ENCODE data around the gene ZMAT2.
"Not testable (repeated sequence)": the region's sequence is repeated elsewhere in the genome, so short reads cannot be mapped to it uniquely, and the experiment has no call there.

Gene ZMAT2, protein sequence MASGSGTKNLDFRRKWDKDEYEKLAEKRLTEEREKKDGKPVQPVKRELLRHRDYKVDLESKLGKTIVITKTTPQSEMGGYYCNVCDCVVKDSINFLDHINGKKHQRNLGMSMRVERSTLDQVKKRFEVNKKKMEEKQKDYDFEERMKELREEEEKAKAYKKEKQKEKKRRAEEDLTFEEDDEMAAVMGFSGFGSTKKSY

DNA sequence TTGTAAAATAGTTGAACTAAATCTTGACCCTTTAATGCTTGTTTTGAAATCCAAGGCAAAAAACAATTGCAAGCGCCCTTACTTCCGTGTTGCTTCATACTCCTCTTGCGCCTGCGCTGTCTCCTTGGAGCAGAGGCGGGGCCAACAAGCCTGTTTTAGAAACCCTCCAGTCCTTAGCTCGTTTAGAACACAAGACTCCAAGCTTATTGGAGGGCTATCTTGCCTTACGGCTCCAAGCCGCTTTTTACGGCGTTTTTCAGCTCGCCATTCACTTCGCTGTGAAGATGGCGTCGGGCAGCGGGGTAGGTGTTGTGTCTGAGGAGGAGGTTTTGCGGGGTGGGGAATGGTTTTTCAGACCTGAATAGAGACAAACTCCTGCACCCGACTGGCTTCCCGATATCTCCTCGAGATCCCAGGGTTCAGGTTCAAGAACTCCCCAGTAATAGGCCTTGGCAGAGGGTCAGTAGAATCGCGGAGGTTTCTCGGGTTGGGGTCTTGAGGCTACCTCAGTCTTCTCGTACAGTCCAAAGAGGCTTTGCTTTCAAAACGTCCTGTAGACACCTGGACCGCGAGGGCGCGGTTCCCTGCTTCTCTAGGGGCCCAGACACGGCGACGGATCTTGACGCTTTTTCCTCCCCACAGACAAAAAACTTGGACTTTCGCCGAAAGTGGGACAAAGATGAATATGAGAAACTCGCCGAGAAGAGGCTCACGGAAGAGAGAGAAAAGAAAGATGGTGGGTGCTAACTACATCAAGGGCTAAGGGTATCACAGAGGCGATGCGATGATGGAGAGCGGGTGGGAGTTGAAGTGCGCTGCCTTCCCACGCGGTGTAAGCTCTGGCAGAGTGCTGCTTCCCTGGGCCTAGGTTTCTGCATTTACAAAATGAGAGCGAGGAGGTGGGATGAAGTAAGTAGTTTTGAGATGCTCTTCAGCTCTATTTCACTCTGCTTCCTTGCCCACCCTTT lies at the start of gene ZMAT2:
ZMAT2 (plus strand) TSS at position 271 of the 968 bp plus-strand sequence; CDS start at position 285, 14 bp downstream.
- peak; percentile 99 for DNase-seq (ENCODE audit: low read depth)

DNA sequence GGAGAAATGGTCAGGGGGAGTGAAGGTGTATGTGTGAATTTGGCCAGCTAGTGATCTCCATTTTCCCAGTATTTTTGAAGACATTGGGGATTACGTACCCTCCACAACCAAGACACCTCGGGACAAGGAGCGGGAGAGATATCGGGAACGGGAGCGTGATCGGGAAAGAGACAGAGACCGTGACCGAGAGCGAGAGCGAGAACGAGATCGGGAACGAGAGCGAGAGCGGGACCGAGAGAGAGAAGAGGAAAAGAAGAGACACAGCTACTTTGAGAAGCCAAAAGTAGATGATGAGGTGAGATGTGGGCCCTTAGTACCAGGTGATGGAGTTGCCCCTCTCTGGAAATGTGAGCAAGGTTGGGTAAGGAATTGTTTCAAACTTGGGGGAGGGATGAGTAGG lies 41.4 kb upstream of the ZMAT2 start:
- no peak for DNase-seq (ENCODE audit: low read depth)

DNA sequence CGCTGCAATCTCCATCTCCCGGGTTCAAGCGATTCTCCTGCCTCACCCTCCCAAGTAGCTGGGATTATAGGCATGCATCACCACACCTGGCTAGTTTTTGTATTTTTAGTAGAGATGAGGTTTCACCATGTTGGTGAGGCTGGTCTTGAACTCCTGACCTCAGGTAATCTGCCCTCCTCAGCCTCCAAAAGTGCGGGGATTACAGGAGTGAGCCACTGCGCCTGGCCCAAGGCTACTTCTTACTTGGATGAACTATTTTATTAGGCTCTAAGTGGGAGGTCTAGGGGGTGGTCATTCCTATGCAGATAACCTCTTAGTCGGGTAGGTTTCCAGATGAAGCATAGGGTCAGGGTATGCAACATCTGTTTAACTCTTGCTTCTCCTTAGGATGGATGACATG lies 39.9 kb upstream of the ZMAT2 start:
- DNase-seq (ENCODE audit: low read depth) = not testable (repeated sequence)

DNA sequence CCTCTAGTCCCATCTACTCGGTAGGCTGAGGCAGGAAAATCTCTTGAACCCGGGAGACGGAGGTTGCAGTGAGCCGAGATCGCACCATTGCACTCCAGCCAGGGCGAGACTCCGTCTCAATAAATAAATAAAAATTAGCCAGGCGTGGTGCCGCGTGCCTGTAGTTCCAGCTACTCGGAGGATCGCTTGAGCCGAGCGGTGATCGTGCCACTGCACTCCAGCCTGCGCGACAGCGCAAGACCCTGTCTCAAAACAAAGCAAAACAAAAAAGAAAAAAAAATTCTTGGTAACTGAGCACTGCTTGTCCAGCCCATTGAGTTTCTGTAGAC lies 36.3 kb upstream of the ZMAT2 start:
- DNase-seq (ENCODE audit: low read depth) = no peak

DNA sequence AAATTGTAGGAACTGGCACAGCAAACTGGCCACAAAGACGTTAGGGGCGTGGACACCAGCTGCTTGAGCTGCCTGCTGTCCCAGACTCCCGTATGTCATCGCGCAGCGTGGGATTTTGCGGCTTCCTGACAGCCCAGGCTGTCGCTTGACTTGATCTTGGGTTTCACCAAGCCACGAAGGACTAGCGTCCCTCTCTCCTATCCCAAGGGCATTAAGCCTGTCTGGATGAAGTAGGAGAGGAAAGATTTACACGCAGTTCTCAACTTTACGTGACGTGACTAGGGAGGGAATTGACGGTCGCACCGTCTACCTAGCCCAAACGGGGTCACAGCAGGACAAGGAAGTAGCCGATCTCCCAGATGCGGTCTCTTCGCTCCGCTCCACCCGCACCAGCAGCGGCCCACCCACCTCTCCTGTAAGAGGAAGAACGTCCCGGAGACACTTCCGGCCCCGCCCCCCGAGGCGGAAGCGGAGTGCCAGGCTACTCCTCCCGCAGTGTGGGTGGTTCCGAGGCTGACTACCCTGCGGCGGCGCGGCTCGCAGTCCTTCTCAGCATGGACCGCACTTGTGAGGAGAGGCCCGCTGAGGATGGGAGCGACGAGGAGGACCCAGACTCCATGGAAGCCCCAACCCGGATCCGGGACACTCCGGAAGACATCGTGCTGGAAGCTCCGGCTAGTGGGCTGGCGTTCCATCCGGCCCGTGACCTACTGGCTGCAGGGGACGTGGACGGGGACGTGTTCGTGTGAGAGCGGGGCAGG lies 35.7 kb upstream of the ZMAT2 start, which contains the start of gene WDR55:
WDR55 (plus strand) TSS at position 546 of the 761 bp plus-strand sequence; CDS start at position 555, 9 bp downstream.
- peak; percentile 85 for DNase-seq (ENCODE audit: low read depth)

DNA sequence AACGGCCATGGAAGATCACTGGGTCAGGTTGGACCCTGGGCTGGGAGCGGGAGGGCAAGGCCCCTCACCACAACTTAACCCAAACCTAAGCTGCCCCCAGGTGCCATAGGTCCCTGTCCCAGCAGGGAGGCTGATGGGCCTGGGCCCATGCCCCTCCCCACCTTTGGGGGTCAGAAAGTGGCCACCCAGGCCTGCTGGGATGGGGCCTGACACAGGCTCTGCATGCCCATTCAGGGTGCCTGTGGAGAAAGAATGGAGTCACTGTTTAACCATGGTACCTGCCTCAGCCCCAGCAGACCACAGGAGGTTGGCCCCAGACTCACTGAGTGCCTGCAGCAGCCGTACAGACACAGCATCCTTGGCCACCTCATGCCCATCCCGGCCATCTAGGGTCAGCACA lies 29.2 kb upstream of the ZMAT2 start:
- DNase-seq (ENCODE audit: low read depth) = not testable (repeated sequence)

DNA sequence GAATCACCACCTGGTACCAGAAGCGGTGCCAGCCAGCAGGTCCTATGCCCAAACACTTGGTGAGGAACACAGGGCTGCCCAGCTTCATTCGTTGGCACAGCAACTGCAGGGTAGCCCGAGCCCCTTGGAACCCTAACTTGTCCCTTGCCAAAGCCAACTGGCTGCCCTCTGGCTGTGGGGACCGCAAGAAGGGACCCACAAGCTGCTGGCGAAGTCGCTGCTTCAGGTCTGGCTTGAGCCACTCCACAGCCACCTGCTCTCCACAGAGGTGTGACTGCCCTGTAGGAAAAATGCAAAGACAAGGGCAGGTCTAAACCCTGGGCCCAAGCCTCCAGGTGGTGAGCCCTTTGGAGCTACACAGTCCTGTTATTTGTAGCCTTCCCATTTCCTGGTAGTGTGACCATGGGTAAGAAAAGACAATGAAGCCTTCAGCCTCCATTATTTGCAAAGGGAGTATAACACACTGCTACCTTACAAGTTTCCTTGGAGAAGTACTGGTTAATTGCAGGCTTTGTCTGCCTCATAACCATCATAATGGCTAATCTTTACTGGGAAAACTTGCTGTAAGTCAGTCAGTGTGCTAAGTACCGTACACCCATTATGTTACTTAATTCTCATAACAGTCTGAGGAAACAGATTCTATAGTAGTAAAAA lies 28.6 kb upstream of the ZMAT2 start:
- no peak for DNase-seq (ENCODE audit: low read depth)

DNA sequence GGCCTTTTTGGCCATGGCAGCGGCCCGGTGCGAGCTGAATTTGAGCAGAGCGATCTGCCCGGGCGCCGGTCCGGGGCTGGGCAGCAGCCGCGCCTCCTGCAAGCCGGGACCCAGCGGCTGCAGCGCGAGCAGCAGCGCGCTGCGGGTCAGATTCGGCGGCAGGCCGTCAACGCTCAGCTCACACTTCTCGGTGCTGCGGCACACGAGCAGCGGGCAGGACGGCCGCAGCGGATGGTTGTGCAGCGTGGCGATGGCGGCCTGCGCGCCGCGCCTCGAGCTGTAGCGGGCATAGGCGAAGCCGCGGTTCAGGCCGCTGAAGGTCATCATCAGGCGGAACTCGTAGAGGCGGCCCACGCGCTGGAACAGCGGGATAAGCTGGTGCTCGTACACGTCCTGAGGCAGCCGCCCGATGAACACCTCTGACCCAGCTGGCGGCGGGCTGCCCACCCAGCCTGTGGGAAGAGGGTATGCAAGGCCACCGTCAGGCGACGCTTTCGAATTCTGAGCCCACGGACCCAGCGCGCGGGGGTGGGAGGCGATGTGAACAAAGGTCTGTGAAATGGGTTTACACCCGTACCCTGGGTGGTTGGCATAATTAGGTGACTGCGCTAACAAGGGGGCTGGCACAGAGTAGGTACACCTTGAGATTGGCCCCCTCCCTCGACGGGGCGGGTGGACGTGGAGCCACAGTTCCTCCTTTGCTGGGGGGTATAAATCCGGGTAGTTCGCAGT lies 27.6 kb upstream of the ZMAT2 start:
- DNase-seq (ENCODE audit: low read depth) = no peak

DNA sequence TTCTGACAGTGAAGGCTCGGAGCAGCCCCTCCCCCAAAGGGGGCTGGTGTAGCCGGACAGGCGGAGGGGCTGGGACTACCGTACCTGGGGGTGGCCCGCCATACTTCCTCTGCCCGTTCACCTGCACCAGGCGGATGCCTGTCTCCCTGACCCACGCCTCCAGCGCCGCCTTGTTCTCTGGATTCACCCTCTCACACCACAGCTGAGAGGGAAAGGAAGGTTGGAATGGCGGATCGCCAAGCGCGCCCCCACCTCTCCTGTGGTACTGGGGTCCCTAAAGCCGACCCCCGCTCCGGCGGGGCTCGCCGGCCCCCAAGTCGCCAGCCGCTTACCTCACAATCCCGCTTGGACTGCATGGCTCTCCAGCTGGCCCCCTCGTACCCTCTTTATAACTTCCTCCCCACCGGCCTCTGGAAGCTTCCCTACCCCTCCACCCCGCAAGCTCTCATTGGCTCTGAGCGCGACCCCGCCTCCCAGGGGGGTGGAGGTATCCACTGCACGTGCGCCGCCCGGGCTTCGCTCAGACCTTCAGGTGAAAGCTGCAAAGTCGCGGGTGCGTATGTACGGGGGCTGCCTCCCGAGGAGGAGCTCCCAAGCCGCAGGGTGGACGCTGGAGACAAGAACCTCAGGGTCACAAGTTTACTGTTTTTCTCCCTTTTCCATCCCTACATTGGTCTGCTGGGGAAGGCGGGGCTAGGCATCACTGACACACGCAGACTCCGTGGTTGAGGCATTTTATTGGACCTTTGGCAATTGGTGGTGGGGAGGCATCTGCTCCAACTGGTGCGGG lies 26.9 kb upstream of the ZMAT2 start, which contains the start of gene DND1:
DND1 (minus strand) TSS at position 390 of the 790 bp plus-strand sequence; CDS start at position 356, 34 bp downstream.
- DNase-seq (ENCODE audit: low read depth) = no peak

DNA sequence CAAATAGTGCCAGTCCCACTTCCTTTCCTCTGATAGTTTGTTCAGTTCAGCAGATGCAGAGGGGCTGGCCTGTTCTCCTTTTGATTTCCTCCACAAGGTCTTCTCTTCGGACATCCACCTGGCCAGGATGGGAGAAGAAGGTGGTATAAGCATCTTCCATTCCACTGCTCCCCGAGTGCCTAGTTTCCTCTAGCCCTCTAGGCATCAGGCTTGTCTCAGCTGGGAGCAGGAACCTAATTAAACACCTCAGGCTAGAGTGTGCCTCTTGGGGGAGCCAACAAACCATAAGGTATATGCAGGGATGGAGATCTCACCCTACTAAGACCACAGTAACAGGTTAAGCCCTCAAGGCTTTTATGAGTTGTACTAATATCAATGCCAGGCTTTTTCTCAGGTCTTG lies 26.0 kb upstream of the ZMAT2 start:
- no peak for DNase-seq (ENCODE audit: low read depth)

DNA sequence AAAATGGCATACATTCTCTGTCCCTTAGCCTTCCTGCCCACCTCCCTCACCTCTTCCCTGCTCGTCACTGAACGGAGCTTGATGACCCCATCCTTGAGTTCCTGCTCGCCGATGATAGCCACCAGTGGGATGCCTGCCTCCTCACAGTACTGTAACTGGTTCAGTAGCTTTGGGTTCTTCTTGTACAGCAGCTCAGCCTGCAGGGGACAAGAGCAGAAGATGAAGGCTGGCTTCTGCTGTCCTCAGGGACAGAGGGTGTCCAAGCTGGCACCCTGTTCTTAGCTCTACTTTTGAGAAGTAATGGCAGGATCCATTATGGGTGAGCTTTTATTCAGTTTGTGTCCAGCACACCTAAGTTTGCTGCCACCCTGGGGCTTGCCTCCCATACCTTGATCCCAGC lies 25.6 kb upstream of the ZMAT2 start:
- no peak for DNase-seq (ENCODE audit: low read depth)

DNA sequence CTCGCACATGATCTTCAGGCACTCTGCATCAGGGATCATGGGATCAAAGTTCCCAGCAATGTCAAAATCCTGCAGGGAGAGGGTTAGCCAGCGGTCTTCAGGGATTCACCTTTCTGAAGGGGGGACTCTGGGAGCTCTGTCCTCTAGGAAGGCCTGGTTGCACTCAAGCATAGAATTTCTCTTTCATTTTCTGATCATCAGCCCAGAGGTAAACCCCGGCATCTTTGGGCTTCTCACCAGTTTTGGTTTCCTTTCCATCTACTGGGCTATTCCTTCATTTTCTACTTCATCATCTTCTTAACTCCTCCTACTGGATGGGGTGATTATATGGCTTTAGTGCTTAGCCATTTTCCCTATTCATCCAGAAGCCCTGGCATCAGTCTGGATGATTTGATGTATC lies 22.3 kb upstream of the ZMAT2 start:
- no peak for DNase-seq (ENCODE audit: low read depth)

DNA sequence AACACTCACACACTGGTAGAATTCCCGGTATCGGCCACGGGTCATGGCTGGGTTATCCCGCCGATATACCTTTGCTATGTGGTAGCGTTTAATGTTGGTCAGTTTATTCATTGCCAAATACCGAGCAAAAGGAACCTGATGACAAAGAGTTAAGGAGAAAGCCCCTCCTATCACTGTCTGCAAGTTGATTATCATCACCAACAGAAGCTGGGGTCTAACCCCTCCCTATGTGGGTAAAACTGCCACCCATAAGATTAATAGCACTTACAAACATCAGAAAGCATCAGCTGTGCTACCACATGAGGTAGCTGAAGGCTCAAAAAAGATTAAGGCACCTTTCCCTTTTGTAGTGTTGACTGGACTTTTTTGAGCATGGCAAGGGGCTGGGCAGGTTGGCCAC lies 21.3 kb upstream of the ZMAT2 start:
- no peak for DNase-seq (ENCODE audit: low read depth)

DNA sequence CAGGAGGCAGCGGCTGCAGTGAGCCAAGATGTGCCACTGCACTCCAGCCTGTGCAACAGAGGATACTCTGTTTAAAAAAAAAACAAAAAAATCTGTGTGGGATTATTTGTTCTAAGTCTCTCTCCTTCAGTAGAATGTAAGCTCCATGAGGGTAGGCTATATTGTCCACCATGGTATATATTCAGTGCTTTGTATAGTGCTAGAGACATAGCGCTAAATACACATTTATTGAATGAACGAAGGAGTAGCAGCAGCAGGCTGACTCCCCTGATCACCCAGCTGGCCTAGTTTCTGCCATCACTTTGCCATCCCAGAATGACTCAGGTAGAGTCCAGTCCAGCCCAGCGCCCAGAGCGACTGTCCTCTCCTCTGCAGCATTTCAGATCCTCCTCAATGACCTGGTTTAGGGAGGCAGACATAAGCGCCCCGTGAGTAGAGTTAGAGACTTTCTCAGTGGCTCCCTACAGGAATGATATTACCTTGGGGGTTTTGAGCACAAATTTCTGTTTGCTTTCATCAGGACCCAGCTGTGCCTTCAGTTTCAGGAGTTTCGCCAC lies 9.8 kb upstream of the ZMAT2 start:
- DNase-seq (ENCODE audit: low read depth) = no peak

DNA sequence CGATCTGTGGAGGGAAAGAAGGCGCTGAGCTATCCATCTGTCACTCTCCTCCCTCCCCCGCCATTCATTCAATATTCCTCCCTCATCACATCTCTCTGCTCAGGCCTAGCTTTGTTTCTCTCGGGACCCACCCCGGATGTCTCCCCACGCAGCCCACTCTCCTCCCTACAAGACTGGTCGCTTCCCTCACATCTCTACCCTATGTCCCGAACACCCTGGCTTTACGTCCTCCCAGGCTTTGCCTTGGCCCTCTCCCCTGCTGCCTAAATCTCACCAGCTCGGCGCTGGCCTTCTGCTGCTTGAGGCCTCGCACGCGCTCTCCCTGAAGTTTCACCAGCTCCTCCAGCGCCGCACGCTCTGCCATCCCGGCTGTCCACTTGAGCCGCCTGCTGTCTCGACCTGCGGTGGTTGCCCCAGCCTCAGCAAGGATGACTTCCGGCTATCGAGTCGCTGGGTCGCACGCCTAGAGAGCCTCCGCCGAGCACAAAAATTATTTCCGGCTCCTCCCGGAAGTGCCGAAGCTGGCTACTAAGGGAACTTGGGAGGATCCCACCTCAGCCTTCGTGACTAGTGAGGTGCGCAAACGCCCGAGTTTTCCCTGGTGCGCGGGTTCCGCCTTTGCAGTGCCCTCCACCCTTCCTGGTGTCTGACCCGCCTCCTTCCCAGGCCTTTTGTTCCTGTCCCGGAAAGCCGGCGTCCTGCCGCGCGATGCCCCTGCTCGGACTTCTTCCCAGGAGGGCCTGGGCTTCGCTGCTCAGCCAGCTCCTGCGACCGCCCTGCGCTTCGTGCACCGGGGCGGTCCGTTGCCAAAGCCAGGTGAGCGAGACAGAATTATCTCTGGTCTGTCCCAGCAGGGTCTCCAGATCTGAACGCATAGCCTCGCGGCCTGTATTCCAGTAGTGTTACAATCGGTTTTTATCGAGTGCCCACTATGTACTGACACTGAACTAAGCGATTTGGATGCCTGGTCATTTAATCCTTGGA lies 9.0 kb upstream of the ZMAT2 start, which contains the start of the genes HARS1 and HARS2:
HARS1 (minus strand) TSS at position 430 of the 984 bp plus-strand sequence; CDS start at position 364, 66 bp downstream.
HARS2 (plus strand) TSS at position 515 of the 984 bp plus-strand sequence; CDS start at position 709, 194 bp downstream.
- DNase-seq (ENCODE audit: low read depth) = peak; percentile 93

DNA sequence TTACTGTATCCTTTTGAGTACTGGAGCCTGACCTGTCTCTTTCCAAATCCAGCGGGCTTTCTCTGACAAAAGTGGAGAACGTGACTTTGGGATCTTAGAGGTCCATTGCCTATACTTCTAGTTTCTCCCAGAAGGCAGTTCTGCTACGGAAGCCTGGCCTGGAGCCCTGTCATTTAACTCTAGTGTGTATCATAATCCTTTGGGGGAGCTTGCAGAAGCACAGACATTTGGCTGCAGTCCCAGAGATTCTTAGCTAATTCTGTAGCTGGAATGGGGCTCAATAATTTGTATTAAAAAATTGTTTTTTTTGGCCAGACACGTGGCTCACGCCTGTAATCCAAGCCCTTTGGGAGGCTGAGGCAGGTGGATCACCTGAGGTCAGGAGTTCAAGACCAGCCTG lies 6.0 kb upstream of the ZMAT2 start:
- no peak for DNase-seq (ENCODE audit: low read depth)

DNA sequence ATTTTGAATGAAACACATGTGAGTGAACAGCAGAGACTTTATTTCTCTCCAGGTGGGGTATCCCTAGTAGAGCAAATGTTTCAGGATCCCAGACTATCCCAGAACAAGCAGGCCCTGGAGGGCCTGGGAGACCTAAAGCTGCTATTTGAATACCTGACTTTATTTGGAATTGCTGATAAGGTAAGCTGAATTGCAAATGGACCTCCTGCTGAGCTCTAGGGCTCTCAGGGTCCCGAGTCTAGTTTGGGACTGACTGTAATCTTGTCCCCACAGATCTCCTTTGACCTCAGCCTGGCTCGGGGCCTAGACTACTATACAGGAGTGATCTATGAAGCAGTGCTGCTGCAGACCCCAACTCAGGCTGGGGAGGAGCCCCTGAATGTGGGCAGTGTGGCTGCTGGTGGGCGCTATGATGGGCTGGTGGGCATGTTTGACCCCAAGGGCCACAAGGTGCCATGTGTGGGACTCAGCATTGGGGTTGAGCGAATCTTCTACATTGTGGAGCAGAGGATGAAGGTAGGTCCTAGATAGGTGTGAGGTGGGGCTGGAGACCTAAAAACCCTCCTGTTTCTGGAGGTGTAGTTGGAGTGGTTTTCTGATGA lies 3.3 kb upstream of the ZMAT2 start:
- DNase-seq (ENCODE audit: low read depth) = no peak

DNA sequence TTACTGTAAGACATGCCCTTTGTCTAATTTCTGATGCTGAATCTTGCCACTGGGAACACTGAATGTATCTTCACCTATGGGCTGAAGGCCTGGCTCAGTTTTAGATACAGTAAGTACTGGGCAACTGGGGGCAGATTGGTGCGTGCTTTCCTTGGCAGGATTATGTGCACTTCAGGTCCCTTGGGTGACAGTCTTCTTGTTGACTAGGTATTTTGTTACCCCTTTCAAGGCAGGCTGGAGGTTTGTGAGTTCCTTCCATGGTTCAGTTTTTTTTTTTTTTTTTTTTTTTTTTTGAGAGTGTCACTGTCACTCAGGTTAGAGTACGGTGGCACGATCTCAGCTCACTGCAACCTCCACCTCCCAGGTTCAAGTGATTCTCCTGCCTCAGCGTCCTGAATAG lies 7.6 kb downstream of the ZMAT2 start:
- no peak for DNase-seq (ENCODE audit: low read depth)

Measured in stromal cell of bone marrow (primary cell).